ENCODE measurements around the gene PKD1.
"Not testable (repeated sequence)": the region's sequence is repeated elsewhere in the genome, so short reads cannot be mapped to it uniquely, and the experiment has no call there.

Gene PKD1

GRCh38 chr16:2152695-2153506 lies 17.2 kb upstream of the PKD1 start:
- no peak for DNase-seq (ENCODE audit: low read depth in 1 of 2, low spot score in 1 of 2)

GRCh38 chr16:2151188-2152091 lies 15.7 kb upstream of the PKD1 start:
- DNase-seq (ENCODE audit: low read depth in 1 of 2, low spot score in 1 of 2): no peak

GRCh38 chr16:2150418-2151187 lies 14.9 kb upstream of the PKD1 start:
- DNase-seq (ENCODE audit: low read depth in 1 of 2, low spot score in 1 of 2): no peak

GRCh38 chr16:2149630-2150417 lies 14.1 kb upstream of the PKD1 start:
- DNase-seq (ENCODE audit: low read depth in 1 of 2, low spot score in 1 of 2): no peak

- no peak for DNase-seq (ENCODE audit: low read depth in 1 of 2, low spot score in 1 of 2)
Observed at GRCh38 chr16:2148714-2149629, 13.3 kb upstream of the PKD1 start.

GRCh38 chr16:2147981-2148671 lies 12.4 kb upstream of the PKD1 start, which contains the start of gene RAB26:
TSS of gene RAB26 (plus strand) at chr16:2148625. CDS start at chr16:2148784, 159 bp downstream.
- no peak for DNase-seq (ENCODE audit: low read depth in 1 of 2, low spot score in 1 of 2)

GRCh38 chr16:2147378-2147777 lies 11.7 kb upstream of the PKD1 start:
- no peak for DNase-seq (ENCODE audit: low read depth in 1 of 2, low spot score in 1 of 2)

GRCh38 chr16:2145843-2146242 lies 10.1 kb upstream of the PKD1 start:
- DNase-seq (ENCODE audit: low read depth in 1 of 2, low spot score in 1 of 2): no peak

GRCh38 chr16:2143878-2144485 lies 8.3 kb upstream of the PKD1 start:
- no peak for DNase-seq (ENCODE audit: low read depth in 1 of 2, low spot score in 1 of 2)

GRCh38 chr16:2142942-2143877 lies 7.5 kb upstream of the PKD1 start:
- no peak for DNase-seq (ENCODE audit: low read depth in 1 of 2, low spot score in 1 of 2)

GRCh38 chr16:2135071-2135470 lies 627 bp downstream of the PKD1 start:
- DNase-seq (ENCODE audit: low read depth in 1 of 2, low spot score in 1 of 2): not testable (repeated sequence)

- not testable (repeated sequence) for DNase-seq (ENCODE audit: low read depth in 1 of 2, low spot score in 1 of 2)
Observed at GRCh38 chr16:2133797-2134196, 1.9 kb downstream of the PKD1 start.

GRCh38 chr16:2129890-2130447 lies 5.7 kb downstream of the PKD1 start:
- DNase-seq (ENCODE audit: low read depth in 1 of 2, low spot score in 1 of 2): not testable (repeated sequence)

GRCh38 chr16:2129251-2129650 lies 6.4 kb downstream of the PKD1 start:
- DNase-seq (ENCODE audit: low read depth in 1 of 2, low spot score in 1 of 2): not testable (repeated sequence)

GRCh38 chr16:2127630-2128280 lies 7.9 kb downstream of the PKD1 start:
- DNase-seq (ENCODE audit: low read depth in 1 of 2, low spot score in 1 of 2): not testable (repeated sequence)

- DNase-seq (ENCODE audit: low read depth in 1 of 2, low spot score in 1 of 2): not testable (repeated sequence)
Observed at GRCh38 chr16:2126928-2127556, 8.7 kb downstream of the PKD1 start.
